ENCODE results near the gene ST8SIA3. TPM values are rescaled to one million over a fixed set of nuclear protein-coding genes. Genes with fewer than 3 reads are reported as not detected.

ST8SIA3 gene
- total and polyA plus RNA-seq, 9 donors = not detected

GRCh38 chr18:57353137-57353939 is 981 bp downstream of the ST8SIA3 start:
- Histone ChIP-seq H3K27me3 (no peaks in the 10 kb centered on the region), H3K36me3 (no peaks in the 10 kb centered on the region), H3K27ac (no peak overlapping the region), H3K9me3 (peaks cover 0 to 3% of the 10 kb centered on the region in 2 donors), H3K4me1 (ENCODE audit: insufficient read depth) (no peaks in the 10 kb centered on the region), H3K4me3 (no peak overlapping the region)
- DNase-seq = no peak
- intact Hi-C loops (cut with DNase I) = no loop called here
- WGBS, 3 donors = 1 to 2% (median 1%) methylated on average over 48 to 61 of the region's 61 CpGs
- TF ChIP-seq POLR2A (IDR thresholded peaks at IDR 0.05) = no peak
- TF ChIP-seq EP300 (IDR thresholded peaks at IDR 0.05) = no peak
- TF ChIP-seq CTCF (IDR thresholded peaks at IDR 0.05) = no peak

- Histone ChIP-seq H3K4me3 (no peak overlapping the region), H3K27ac (no peak overlapping the region), H3K27me3 (no peaks in the 10 kb centered on the region), H3K9me3 (peaks cover 0 to 3% of the 10 kb centered on the region in 2 donors), H3K4me1 (ENCODE audit: insufficient read depth) (no peaks in the 10 kb centered on the region), H3K36me3 (no peaks in the 10 kb centered on the region)
- 2% methylated on average over 37 of the region's 37 CpGs for WGBS, 3 donors
- DNase-seq = peak in 2 of 5 donors; percentile 24 to 40
- no peak for TF ChIP-seq EP300 (IDR thresholded peaks at IDR 0.05)
- TF ChIP-seq CTCF (IDR thresholded peaks at IDR 0.05) = no peak
- TF ChIP-seq POLR2A (IDR thresholded peaks at IDR 0.05) = no peak
- intact Hi-C loops (cut with DNase I) = no loop called here
These were observed 1.6 kb downstream of the ST8SIA3 start for GRCh38 chr18:57353940-57354461.

- H3K9me3 ChIP-seq = no peaks in the 10 kb centered on the region
- no peaks in the 10 kb centered on the region for H3K27me3 ChIP-seq
- H3K4me3 ChIP-seq = no peak overlapping the region
- no peak for DNase-seq
- intact Hi-C loops (cut with DNase I) = no loop called here
- no peaks in the 10 kb centered on the region for H3K4me1 ChIP-seq (ENCODE audit: insufficient read depth)
- WGBS, 3 donors = 52 to 59% (median 55%) methylated on average over 4 of the region's 4 CpGs
- no peaks in the 10 kb centered on the region for H3K36me3 ChIP-seq
- H3K27ac ChIP-seq = no peak overlapping the region
- TF ChIP-seq POLR2A (IDR thresholded peaks at IDR 0.05) (no peak), EP300 (IDR thresholded peaks at IDR 0.05) (no peak), CTCF (IDR thresholded peaks at IDR 0.05) (no peak)
These were observed 7.1 kb downstream of the ST8SIA3 start for GRCh38 chr18:57359433-57359832.

GRCh38 chr18:57362714-57363113 is 10.4 kb downstream of the ST8SIA3 start:
- no peaks in the 10 kb centered on the region for H3K36me3 ChIP-seq
- H3K4me1 ChIP-seq (ENCODE audit: insufficient read depth) = no peaks in the 10 kb centered on the region
- intact Hi-C loops (cut with DNase I) = no loop called here
- no peaks in the 10 kb centered on the region for H3K27me3 ChIP-seq
- TF ChIP-seq POLR2A (IDR thresholded peaks at IDR 0.05) (no peak), EP300 (IDR thresholded peaks at IDR 0.05) (no peak), CTCF (IDR thresholded peaks at IDR 0.05) (no peak)
- no peaks in the 10 kb centered on the region for H3K9me3 ChIP-seq
- DNase-seq = no peak
- H3K27ac ChIP-seq = no peak overlapping the region
- H3K4me3 ChIP-seq = no peak overlapping the region
